ENCODE measurements around the gene RNF123.

The RNF123 gene

GRCh38 chr3:49724586-49724985 is 35.2 kb downstream of the RNF123 start:
- DNase-seq (ENCODE audit: low spot score) = peak; percentile 75
- peak overlapping the region; percentile 99 for H3K4me3 ChIP-seq
- no peak for TF ChIP-seq CTCF (IDR thresholded peaks at IDR 0.05)

GRCh38 chr3:49725906-49726681 is 36.7 kb downstream of the RNF123 start:
- no peak for DNase-seq (ENCODE audit: low spot score)
- H3K27ac ChIP-seq = peak overlapping the region in 1 of 2 donors; percentile 97
- TF ChIP-seq CTCF (IDR thresholded peaks at IDR 0.05) = no peak
- H3K4me3 ChIP-seq = no peak overlapping the region

More at GRCh38 chr3:49724586-49724985, 35.2 kb downstream of the RNF123 start:
- peak overlapping the region; percentile 71 to 97 for H3K27ac ChIP-seq

GRCh38 chr3:49727154-49727923 is 38.0 kb downstream of the RNF123 start:
- no peak for DNase-seq (ENCODE audit: low spot score)
- TF ChIP-seq CTCF (IDR thresholded peaks at IDR 0.05) = no peak
- no peak overlapping the region for H3K27ac ChIP-seq
- no peak overlapping the region for H3K4me3 ChIP-seq

GRCh38 chr3:49727924-49728361 is 38.6 kb downstream of the RNF123 start:
- Histone ChIP-seq H3K4me3 (no peak overlapping the region), H3K27ac (no peak overlapping the region)
- TF ChIP-seq CTCF (IDR thresholded peaks at IDR 0.05) = no peak
- no peak for DNase-seq (ENCODE audit: low spot score)

- TF ChIP-seq CTCF (IDR thresholded peaks at IDR 0.05) = no peak
- no peak for DNase-seq (ENCODE audit: low spot score)
- Histone ChIP-seq H3K4me3 (no peak overlapping the region), H3K27ac (no peak overlapping the region)
These were observed 40.7 kb downstream of the RNF123 start for GRCh38 chr3:49729966-49730609.

- TF ChIP-seq CTCF (IDR thresholded peaks at IDR 0.05) = no peak
- DNase-seq (ENCODE audit: low spot score) = no peak
- Histone ChIP-seq H3K27ac (no peak overlapping the region), H3K4me3 (no peak overlapping the region)
These were observed 43.2 kb downstream of the RNF123 start for GRCh38 chr3:49732597-49732996.

Data from coronary artery (tissue), 2 donors.